AG04449 (cell line): ENCODE results near the gene CORO2B.
"Not testable (repeated sequence)": the region's sequence is repeated elsewhere in the genome, so short reads cannot be mapped to it uniquely, and the experiment has no call there.

ENCODE experiments used
- CTCF ChIA-PET: fragments of 350-600 bp; formaldehyde crosslinking; extraction: SDS; loops from one replicate; lab custom pipeline; 2021; ENCODE audit warnings: antibody characterized with exemption; lab: Yijun Ruan, JAX
- POLR2A ChIA-PET: fragments of 400-600, 350-600 bp; formaldehyde crosslinking; extraction: SDS; loops from one replicate; lab custom pipeline; 2020; ENCODE audit warnings: antibody characterized with exemption, inconsistent platforms; lab: Yijun Ruan, JAX
- DNase-seq: peaks from one replicate; pipeline ENCODE4 v3.0.0-alpha.2; 2010; ENCODE audit warnings: low read depth, low spot score
- H3K4me3 ChIP-seq: 2 replicates; pipeline ENCODE4 v1.5.1; 2011; ENCODE audit warnings: low read depth, mild to moderate bottlenecking, control low read depth, low read length
- CTCF ChIP-seq: IDR thresholded peaks from one replicate; pipeline ENCODE4 v1.5.1; 2011; ENCODE audit warnings: mild to moderate bottlenecking, moderate library complexity, low read length, control low read depth, inconsistent platforms; ENCODE audit not compliant: insufficient read depth; ENCODE audit errors: missing control alignments

The CORO2B gene

GRCh38 chr15:68679161-68679560, 100.4 kb downstream of the CORO2B start:
- TF ChIP-seq CTCF, result no peak
- ChIA-PET CTCF (interaction anchor here (0.8 to 14.6 kb wide), 8 partner anchors 8 to 196 kb away, joined by 3 to 408 read pairs (median 12); no protein-coding TSS in a partner anchor), POLR2A (no interaction called here)
- no peak for DNase-seq
- H3K4me3 ChIP-seq, result no peak overlapping the region

GRCh38 chr15:68679961-68680371, 101.2 kb downstream of the CORO2B start:
- ChIA-PET POLR2A (no interaction called here), CTCF (interaction anchor here (1.0 to 14.6 kb wide), 8 partner anchors 18 to 427 kb away, joined by 3 to 408 read pairs (median 8); no protein-coding TSS in a partner anchor)
- no peak for TF ChIP-seq CTCF
- DNase-seq, result no peak
- no peak overlapping the region for H3K4me3 ChIP-seq

- POLR2A ChIA-PET, DNase-seq, H3K4me3 ChIP-seq: not testable (repeated sequence)
- CTCF ChIA-PET, result interaction anchor here (1.0 to 14.6 kb wide), 8 partner anchors 17 to 428 kb away, joined by 3 to 408 read pairs (median 8); no protein-coding TSS in a partner anchor
Measured at GRCh38 chr15:68680756-68681155, 102.0 kb downstream of the CORO2B start.

- ChIA-PET POLR2A (no interaction called here), CTCF (interaction anchor here (1.2 to 14.6 kb wide), 3 partner anchors 115 to 359 kb away, joined by 3 to 408 read pairs (median 15); no protein-coding TSS in a partner anchor)
- no peak for DNase-seq
- H3K4me3 ChIP-seq, result no peak overlapping the region
- TF ChIP-seq CTCF, result no peak
Measured at GRCh38 chr15:68681836-68682235, 103.0 kb downstream of the CORO2B start.

GRCh38 chr15:68682330-68682729, 103.5 kb downstream of the CORO2B start:
- TF ChIP-seq CTCF, result no peak
- POLR2A ChIA-PET, result no interaction called here
- DNase-seq, result no peak
- no peak overlapping the region for H3K4me3 ChIP-seq
- CTCF ChIA-PET, result interaction anchor here (1.2 to 3.5 kb wide), 2 partner anchors 128 to 359 kb away, joined by 3 to 15 read pairs; no protein-coding TSS in a partner anchor

GRCh38 chr15:68683026-68683425, 104.2 kb downstream of the CORO2B start:
- H3K4me3 ChIP-seq, result no peak overlapping the region
- TF ChIP-seq CTCF, result no peak
- POLR2A ChIA-PET, result no interaction called here
- DNase-seq, result no peak
- CTCF ChIA-PET, result no interaction called here

- no peak for DNase-seq
- TF ChIP-seq CTCF, result no peak
- no peak overlapping the region for H3K4me3 ChIP-seq
- CTCF ChIA-PET, result interaction anchor here (0.9 to 1.2 kb wide), 2 partner anchors 9 to 123 kb away, joined by 4 to 11 read pairs; no protein-coding TSS in a partner anchor
- POLR2A ChIA-PET, result no interaction called here
Measured at GRCh38 chr15:68683551-68683950, 104.8 kb downstream of the CORO2B start.
